ENCODE data around the gene ZNF398. TPM values are rescaled to one million over a fixed set of nuclear protein-coding genes. Genes with fewer than 3 reads are reported as not detected.

The ZNF398 gene, protein sequence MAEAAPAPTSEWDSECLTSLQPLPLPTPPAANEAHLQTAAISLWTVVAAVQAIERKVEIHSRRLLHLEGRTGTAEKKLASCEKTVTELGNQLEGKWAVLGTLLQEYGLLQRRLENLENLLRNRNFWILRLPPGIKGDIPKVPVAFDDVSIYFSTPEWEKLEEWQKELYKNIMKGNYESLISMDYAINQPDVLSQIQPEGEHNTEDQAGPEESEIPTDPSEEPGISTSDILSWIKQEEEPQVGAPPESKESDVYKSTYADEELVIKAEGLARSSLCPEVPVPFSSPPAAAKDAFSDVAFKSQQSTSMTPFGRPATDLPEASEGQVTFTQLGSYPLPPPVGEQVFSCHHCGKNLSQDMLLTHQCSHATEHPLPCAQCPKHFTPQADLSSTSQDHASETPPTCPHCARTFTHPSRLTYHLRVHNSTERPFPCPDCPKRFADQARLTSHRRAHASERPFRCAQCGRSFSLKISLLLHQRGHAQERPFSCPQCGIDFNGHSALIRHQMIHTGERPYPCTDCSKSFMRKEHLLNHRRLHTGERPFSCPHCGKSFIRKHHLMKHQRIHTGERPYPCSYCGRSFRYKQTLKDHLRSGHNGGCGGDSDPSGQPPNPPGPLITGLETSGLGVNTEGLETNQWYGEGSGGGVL
- 9.0 to 10.0 TPM (median 9.3 TPM) in 5 replicates for total RNA-seq (2022; extraction: Qiagen RNA extraction)

DNA sequence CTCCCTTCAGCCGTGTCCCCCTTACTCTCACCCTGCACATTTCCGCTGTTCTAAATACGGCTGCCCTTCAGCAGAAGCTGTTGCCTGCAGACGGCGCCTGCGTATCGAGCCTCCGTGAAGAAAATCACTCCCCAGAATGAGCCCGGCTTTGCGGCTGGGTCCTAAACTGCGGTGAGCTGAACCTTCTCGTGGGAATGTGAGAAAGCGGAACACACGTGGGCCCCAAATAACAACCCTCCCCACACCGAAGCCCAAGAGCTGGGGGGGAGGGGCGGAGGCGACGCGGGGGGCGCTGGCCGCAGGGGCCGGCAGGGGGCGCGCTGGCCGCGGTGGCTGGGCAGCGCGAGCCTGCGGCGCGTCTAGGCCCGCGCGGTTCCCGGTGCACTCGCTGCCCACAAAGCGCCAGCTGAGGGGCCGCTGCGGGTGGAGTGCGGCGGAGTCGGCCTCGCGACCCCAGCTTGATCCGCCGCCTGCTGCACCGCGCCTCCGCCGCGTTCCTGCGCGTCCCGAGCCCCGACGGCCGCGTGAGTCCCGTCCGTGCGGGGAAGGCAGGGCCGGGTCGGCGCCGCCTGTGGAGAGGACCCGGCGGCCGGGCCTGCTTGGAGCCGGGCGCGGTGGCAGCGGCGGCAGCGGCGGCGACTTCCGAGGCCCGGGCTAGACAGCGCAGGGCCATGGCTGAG lies at the start of gene ZNF398:
ZNF398 (plus strand) TSS at position 382 of the 680 bp plus-strand sequence; CDS start at position 672, 290 bp downstream.

DNA sequence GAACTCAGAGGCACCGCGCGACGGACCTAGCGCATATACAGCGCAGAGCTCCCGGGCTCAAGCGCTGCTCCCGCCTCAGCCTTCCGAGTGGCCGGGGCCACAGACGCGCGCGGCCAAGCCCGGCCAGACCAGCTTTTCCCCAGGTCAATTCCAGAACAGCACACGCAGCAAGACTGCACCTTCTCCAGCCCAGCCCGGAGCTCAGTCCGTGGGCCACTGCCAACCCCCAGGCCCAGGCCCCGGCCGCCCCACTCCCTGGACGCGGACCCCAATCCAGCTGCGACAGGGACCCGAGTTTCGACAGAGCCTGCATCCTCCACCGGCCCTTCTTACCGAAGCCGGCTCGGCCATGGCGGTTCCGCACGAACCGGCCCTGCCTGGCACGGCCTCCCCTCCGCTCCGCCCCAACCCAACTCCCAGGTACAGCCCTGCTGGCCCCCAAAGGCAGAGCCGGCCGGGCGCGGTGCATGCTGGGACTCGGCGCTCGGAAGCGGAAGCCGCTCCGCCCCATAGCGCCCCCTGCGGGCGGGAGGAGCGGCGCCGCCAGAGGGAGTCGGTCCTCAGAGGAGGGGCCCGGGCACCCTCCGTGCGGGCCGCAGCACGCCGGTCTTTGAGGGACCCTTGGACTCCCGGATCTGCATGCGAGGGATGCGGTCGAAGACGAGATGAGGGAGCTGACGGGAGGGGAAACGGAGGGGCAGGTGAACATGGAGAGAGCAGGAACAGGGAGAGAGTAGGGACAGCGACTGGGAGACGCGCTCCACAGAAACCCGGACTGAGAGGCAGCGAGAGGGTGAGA lies 21.2 kb upstream of the ZNF398 start, which contains the start of gene ZNF425:
ZNF425 (minus strand) TSS at position 462 of the 799 bp plus-strand sequence; CDS start at position 351, 111 bp downstream.

DNA sequence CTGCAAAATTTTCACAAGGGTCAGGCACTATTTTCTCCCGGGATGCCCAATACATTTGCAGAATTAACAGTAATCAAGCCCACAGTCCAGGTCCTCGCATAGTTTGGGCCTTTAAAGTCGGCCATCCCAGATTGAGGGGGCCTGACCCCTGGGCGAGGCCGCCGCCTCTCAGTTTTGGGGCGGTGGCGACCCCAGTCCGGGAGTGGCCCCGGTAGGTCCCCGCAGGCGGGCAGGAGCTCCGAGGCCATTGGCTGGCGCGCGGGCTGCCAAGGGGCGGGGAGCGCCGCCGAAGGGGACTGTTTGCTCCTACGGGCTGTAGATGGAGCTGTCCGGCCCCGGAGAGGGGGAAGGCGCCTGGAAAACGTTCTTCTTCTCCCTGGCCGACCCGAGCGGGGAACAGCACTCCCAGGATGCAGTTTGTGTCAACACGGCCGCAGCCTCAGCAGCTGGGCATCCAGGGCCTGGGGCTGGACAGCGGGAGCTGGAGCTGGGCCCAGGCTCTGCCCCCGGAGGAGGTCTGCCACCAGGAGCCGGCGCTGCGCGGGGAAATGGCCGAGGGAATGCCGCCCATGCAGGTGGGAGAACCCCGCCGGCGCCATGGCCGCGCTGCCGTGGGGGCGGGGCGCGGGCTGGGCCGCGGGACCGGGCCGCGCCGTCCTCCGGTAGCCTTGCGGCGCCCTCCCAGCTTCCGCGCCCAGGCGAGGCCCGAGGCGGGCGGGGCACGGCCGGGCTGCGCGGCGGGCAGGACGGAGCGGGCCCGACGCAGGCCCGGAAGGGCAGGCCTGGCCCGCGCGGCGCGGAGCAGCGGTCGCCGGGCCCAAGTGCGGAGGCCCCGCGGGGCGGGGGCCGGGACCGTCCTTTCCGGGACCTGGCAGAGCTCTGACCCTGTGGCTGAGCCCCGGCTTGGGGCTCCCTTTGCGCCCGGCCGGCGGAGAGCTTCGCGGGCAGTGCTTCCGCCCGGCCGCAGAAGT lies 48.2 kb downstream of the ZNF398 start, which contains the start of gene ZNF282:
ZNF282 (plus strand) TSS at position 367 of the 971 bp plus-strand sequence; CDS start at position 411, 44 bp downstream.

Other genes starting within 250 kb of the ZNF398 start
- gene PDIA4, start 118.9 kb upstream of the ZNF398 start, total RNA-seq (2022; extraction: Qiagen RNA extraction), result 164 to 209 TPM (median 175 TPM) in 5 replicates
- 5.9 to 6.8 TPM (median 6.2 TPM) in 5 replicates for gene ZNF786, start 56.7 kb upstream of the ZNF398 start, total RNA-seq (2022; extraction: Qiagen RNA extraction)
- 1.1 to 1.7 TPM (median 1.4 TPM) in 5 replicates for gene ZNF425, start 21.1 kb upstream of the ZNF398 start, total RNA-seq (2022; extraction: Qiagen RNA extraction)
- 23.0 to 25.8 TPM (median 24.4 TPM) in 5 replicates for gene ZNF282, start 48.1 kb downstream of the ZNF398 start, total RNA-seq (2022; extraction: Qiagen RNA extraction)
- gene ZNF212, start 92.2 kb downstream of the ZNF398 start, total RNA-seq (2022; extraction: Qiagen RNA extraction), result 10.2 to 11.5 TPM (median 11.1 TPM) in 5 replicates
- gene ZNF783, start 114.7 kb downstream of the ZNF398 start, total RNA-seq (2022; extraction: Qiagen RNA extraction), result 5.0 to 6.6 TPM (median 5.6 TPM) in 5 replicates